IMR-90 (cell line): ENCODE measurements around the gene FOXO6.

Experiments
- CEBPB ChIP-seq: IDR thresholded peaks from 2 replicates; pipeline ENCODE4 v1.6.1; 2012; ENCODE audit warnings: low read depth, low read length, improper control_type of control experiment
- CTCF ChIP-seq: conservative IDR thresholded peaks from 2 replicates; pipeline ENCODE4 v1.5.1; 2012; ENCODE audit warnings: mild to moderate bottlenecking, low read depth, low read length, improper control_type of control experiment
- MXI1 ChIP-seq: IDR thresholded peaks from 2 replicates; pipeline ENCODE4 v1.6.1; 2012; ENCODE audit warnings: low read depth, mild to moderate bottlenecking, low read length, moderate library complexity, borderline replicate concordance
- NFE2L2 ChIP-seq: fragments of 150-350 bp; IDR thresholded peaks from 2 replicates; pipeline ENCODE4 v1.6.1; 2016; ENCODE audit warnings: low read depth, mild to moderate bottlenecking, low read length
- POLR2A ChIP-seq: IDR thresholded peaks from 2 replicates; pipeline ENCODE4 v1.6.1; 2012; ENCODE audit warnings: mild to moderate bottlenecking, low read depth, low read length
- RAD21 ChIP-seq: IDR thresholded peaks from 2 replicates; pipeline ENCODE4 v1.6.1; 2012; ENCODE audit warnings: low read length, improper control_type of control experiment
- USF2 ChIP-seq: fragments of 150-350 bp; IDR thresholded peaks from 2 replicates; pipeline ENCODE4 v1.6.1; 2017; ENCODE audit warnings: mild to moderate bottlenecking, antibody characterized with exemption, low read length, low read depth

GRCh38 chr1:41417746-41418145, 56.5 kb downstream of the FOXO6 start:
- TF ChIP-seq CEBPB, result no peak
- no peak for TF ChIP-seq CTCF
- TF ChIP-seq RAD21, result no peak
- TF ChIP-seq USF2, result no peak
- TF ChIP-seq POLR2A, result no peak
- no peak for TF ChIP-seq NFE2L2
- no peak for TF ChIP-seq MXI1
